ENCODE data around the gene TNRC18. TPM values are rescaled to one million over a fixed set of nuclear protein-coding genes. Genes with fewer than 3 reads are reported as not detected.

Gene TNRC18
- total and polyA plus RNA-seq, 2 donors (not counting 3 experiments of a cell fraction or from before 2014, with no cell fraction given): 14.8 to 64.6 TPM

DNA sequence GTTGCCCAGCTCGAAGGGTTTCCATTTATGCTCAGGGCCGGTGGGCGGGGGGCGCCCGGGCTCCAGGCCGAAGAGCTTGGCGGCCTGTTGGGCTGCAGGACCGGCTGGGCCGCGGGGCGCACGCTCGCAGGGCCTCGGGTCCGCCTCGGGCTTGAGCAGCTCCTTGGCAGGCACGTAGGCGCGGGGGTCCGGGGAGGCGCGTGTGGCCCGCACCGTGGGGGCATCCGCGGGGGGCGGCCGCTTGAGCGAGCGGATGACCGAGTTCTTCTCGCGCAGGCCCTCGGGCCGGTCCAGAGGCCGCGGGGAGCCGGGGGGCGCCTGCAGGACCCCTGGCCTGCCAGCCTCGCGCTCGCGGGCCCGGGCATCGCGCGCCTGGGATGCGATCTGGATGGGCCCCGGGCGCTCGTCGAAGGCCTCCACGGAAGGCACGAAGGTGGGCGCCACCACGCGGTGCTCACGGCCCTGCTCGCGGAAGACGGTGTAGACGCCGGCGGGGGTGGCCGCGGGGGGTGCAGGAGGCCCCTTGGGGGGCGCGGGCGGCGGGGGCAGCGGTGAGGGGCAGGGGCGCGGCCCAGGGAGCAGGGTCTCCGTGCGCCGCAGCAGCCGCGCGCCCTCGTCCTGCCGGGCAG is 35.2 kb downstream of the TNRC18 start:
- intact Hi-C loops (cut with micrococcal nuclease): no loop called here
- dilution Hi-C loops (cut with MboI; ENCODE audit: extremely low pct_ligation_motif_present, low sequenced_read_pairs): no loop called here

DNA sequence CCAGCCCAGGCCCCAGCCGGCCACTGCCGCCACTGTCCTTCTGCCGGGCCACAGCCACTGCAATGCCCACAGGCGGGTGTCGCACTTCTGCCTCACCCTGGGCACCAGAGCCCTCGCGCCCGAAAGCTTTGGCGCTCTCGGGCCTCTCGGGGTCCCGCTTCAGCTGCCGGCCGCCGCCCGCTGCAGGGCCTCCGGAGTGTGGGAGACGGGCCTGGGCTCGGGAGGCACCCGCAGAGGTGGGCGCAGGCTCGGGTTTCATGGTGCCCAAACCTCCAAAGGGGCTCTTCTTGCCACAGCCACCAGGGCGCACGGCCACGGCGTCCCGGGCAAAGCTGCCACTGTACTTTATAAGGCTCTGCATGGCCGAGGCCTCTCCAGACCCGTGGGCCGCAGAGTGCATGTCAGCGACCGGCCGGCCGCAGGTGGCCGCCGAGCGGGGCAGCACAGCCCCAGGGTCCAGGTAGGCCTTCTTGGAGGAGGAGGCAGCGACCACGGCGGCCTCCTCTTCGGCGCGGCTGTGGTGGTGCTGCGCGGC is 35.9 kb downstream of the TNRC18 start:
- Histone ChIP-seq H3K4me2 (ENCODE audit: insufficient read depth, low read length) (no peak overlapping the region), H4K20me1 (replicated peaks; ENCODE audit: control insufficient read depth, extremely low read depth, insufficient read depth, low read length) (no peaks in the 10 kb centered on the region), H3K9me1 (replicated peaks; ENCODE audit: control insufficient read depth, extremely low read depth, insufficient read depth, low read length) (no peaks in the 10 kb centered on the region), H3K79me2 (ENCODE audit: control insufficient read depth, insufficient read depth, low read length) (peaks cover 19% of the 10 kb centered on the region), H2AFZ (ENCODE audit: low read depth, low read length) (no peak overlapping the region), H3K27ac (ENCODE audit: insufficient read depth, low read depth, low read length) (no peak overlapping the region), H3K27me3 (ENCODE audit: control insufficient read depth in 2 of 2, insufficient read depth in 2 of 2, low read length in 2 of 2) (no peaks in the 10 kb centered on the region), H3K36me3 (ENCODE audit: control insufficient read depth in 2 of 2, extremely low read depth in 1 of 2, insufficient read depth in 2 of 2, low read length in 2 of 2) (peaks cover 3 to 20% of the 10 kb centered on the region in 2 experiments), H3K9me3 (replicated peaks; ENCODE audit: control insufficient read depth, insufficient read depth, low read length) (no peaks in the 10 kb centered on the region), H3K4me1 (ENCODE audit: control insufficient read depth, extremely low read depth, insufficient read depth, low read length) (no peaks in the 10 kb centered on the region), H3K4me3 (replicated peaks in 1 of 3; ENCODE audit: insufficient read depth in 1 of 3, low read depth in 1 of 3, low read length in 3 of 3) (no peak overlapping the region), H3K9ac (replicated peaks; ENCODE audit: extremely low read depth, insufficient read depth, low read length) (no peak overlapping the region)
- BruUV-seq (replicated peaks): no TSS peak
- intact Hi-C loops (cut with micrococcal nuclease): no loop called here
- POLR2A ChIA-PET: no interaction called here
- FAIRE-seq: no peak
- no peak for DNase-seq (ENCODE audit: low read depth, low spot score)
- no peak for TF ChIP-seq FOS (IDR thresholded peaks at IDR 0.05; ENCODE audit: borderline replicate concordance, insufficient read depth, low read length)
- TF ChIP-seq GATA2 (IDR thresholded peaks at IDR 0.05; ENCODE audit: insufficient read depth, insufficient read length, low read depth, low read length): no peak
- no peak for TF ChIP-seq POLR2AphosphoS5 (IDR thresholded peaks at IDR 0.05; ENCODE audit: insufficient read depth, low read depth, low read length)
- no peak for TF ChIP-seq POLR2A (IDR thresholded peaks at IDR 0.05; ENCODE audit: low read depth, low read length)
- no peak for TF ChIP-seq EZH2 (IDR thresholded peaks at IDR 0.05; ENCODE audit: borderline replicate concordance, low read depth, low read length, severe bottlenecking)
- TF ChIP-seq, protein P1, sequence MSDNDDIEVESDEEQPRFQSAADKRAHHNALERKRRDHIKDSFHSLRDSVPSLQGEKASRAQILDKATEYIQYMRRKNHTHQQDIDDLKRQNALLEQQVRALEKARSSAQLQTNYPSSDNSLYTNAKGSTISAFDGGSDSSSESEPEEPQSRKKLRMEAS (IDR thresholded peaks at IDR 0.05; ENCODE audit: insufficient read depth, insufficient read length): no peak
- TF ChIP-seq, protein P2, sequence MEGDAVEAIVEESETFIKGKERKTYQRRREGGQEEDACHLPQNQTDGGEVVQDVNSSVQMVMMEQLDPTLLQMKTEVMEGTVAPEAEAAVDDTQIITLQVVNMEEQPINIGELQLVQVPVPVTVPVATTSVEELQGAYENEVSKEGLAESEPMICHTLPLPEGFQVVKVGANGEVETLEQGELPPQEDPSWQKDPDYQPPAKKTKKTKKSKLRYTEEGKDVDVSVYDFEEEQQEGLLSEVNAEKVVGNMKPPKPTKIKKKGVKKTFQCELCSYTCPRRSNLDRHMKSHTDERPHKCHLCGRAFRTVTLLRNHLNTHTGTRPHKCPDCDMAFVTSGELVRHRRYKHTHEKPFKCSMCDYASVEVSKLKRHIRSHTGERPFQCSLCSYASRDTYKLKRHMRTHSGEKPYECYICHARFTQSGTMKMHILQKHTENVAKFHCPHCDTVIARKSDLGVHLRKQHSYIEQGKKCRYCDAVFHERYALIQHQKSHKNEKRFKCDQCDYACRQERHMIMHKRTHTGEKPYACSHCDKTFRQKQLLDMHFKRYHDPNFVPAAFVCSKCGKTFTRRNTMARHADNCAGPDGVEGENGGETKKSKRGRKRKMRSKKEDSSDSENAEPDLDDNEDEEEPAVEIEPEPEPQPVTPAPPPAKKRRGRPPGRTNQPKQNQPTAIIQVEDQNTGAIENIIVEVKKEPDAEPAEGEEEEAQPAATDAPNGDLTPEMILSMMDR (IDR thresholded peaks at IDR 0.05; ENCODE audit: extremely low read depth in 1 of 2, insufficient read depth in 1 of 2, low read depth in 1 of 2, low read length in 2 of 2): no peak
- no peak for TF ChIP-seq JUN (IDR thresholded peaks at IDR 0.05; ENCODE audit: borderline replicate concordance, insufficient read depth, insufficient read length, low read depth)
- no peak for TF ChIP-seq MYC (IDR thresholded peaks at IDR 0.05; ENCODE audit: low read depth, low read length)
- dilution Hi-C loops (cut with MboI; ENCODE audit: extremely low pct_ligation_motif_present, low sequenced_read_pairs): no loop called here
- CTCF ChIA-PET: no interaction called here

More for the DNA sequence above, 35.2 kb downstream of the TNRC18 start:
- Histone ChIP-seq H3K36me3 (ENCODE audit: control insufficient read depth in 2 of 2, extremely low read depth in 1 of 2, insufficient read depth in 2 of 2, low read length in 2 of 2) (peaks cover 7 to 26% of the 10 kb centered on the region in 2 experiments), H3K9me3 (replicated peaks; ENCODE audit: control insufficient read depth, insufficient read depth, low read length) (no peaks in the 10 kb centered on the region), H3K4me2 (ENCODE audit: insufficient read depth, low read length) (no peak overlapping the region), H3K4me3 (replicated peaks in 1 of 3; ENCODE audit: insufficient read depth in 1 of 3, low read depth in 1 of 3, low read length in 3 of 3) (no peak overlapping the region), H3K27me3 (ENCODE audit: control insufficient read depth in 2 of 2, insufficient read depth in 2 of 2, low read length in 2 of 2) (no peaks in the 10 kb centered on the region), H3K27ac (ENCODE audit: insufficient read depth, low read depth, low read length) (no peak overlapping the region), H3K79me2 (ENCODE audit: control insufficient read depth, insufficient read depth, low read length) (peaks cover 17% of the 10 kb centered on the region), H2AFZ (ENCODE audit: low read depth, low read length) (no peak overlapping the region), H4K20me1 (replicated peaks; ENCODE audit: control insufficient read depth, extremely low read depth, insufficient read depth, low read length) (no peaks in the 10 kb centered on the region), H3K9me1 (replicated peaks; ENCODE audit: control insufficient read depth, extremely low read depth, insufficient read depth, low read length) (no peaks in the 10 kb centered on the region), H3K4me1 (ENCODE audit: control insufficient read depth, extremely low read depth, insufficient read depth, low read length) (no peaks in the 10 kb centered on the region), H3K9ac (replicated peaks; ENCODE audit: extremely low read depth, insufficient read depth, low read length) (no peak overlapping the region)
- FAIRE-seq: no peak
- DNase-seq (ENCODE audit: low read depth, low spot score): no peak
- ChIA-PET POLR2A (no interaction called here), CTCF (no interaction called here)
- TF ChIP-seq, protein P2 (IDR thresholded peaks at IDR 0.05; ENCODE audit: extremely low read depth in 1 of 2, insufficient read depth in 1 of 2, low read depth in 1 of 2, low read length in 2 of 2): no peak
- no TSS peak for BruUV-seq (replicated peaks)
